H1 (cell line): ENCODE data around the gene PACS1. TPM values are rescaled to one million over a fixed set of nuclear protein-coding genes. Genes with fewer than 3 reads are reported as not detected.

Source experiments
- CTCF ChIA-PET: fragments of 300-600 bp; sonication (Branson Sonifier 250); formaldehyde crosslinking; loops from one replicate; lab custom pipeline; 2021; ENCODE audit not compliant: partially characterized antibody; lab: Charles Lee
- POLR2A ChIA-PET: fragments of 300-600 bp; sonication (Branson Sonifier 250); formaldehyde crosslinking; loops from one replicate; lab custom pipeline; 2021; ENCODE audit warnings: inconsistent platforms; ENCODE audit not compliant: partially characterized antibody; lab: Charles Lee
- DNase-seq, 2 experiments: peaks; one replicate each; pipeline versions ENCODE4 v3.0.0 to v3.0.0-alpha.2; 2010 to 2022; ENCODE audit warnings: low spot score in 2 of 2, low read depth in 1 of 2, mixed read lengths in 1 of 2
- FAIRE-seq: peaks from 2 replicates; lab custom pipeline; 2011; peaks lifted over from hg19 to GRCh38; lab: Jason Lieb, UNC
- H2AFZ ChIP-seq: 2 replicates; pipeline ENCODE4 v1.8.1; 2012; ENCODE audit warnings: low read length, inconsistent platforms
- H2AK5ac ChIP-seq: 2 replicates; pipeline ENCODE4 v1.6.1; 2013; ENCODE audit warnings: low read depth, low read length
- H2BK120ac ChIP-seq: replicated peaks from 2 replicates; pipeline ENCODE3; 2013; ENCODE audit warnings: low read depth, low read length, inconsistent platforms
- H2BK12ac ChIP-seq: 2 replicates; pipeline ENCODE4 v1.6.1; 2013; ENCODE audit warnings: low read depth, low read length
- H2BK15ac ChIP-seq: 2 replicates; pipeline ENCODE4 v1.6.1; 2013; ENCODE audit warnings: low read length
- H2BK20ac ChIP-seq: 2 replicates; pipeline ENCODE4 v1.6.1; 2013; ENCODE audit warnings: low read length
- H2BK5ac ChIP-seq: 2 replicates; pipeline ENCODE4 v1.6.1; 2013; ENCODE audit warnings: low read depth, low read length
- H3K14ac ChIP-seq: 2 replicates; pipeline ENCODE4 v1.6.1; 2013; ENCODE audit warnings: inconsistent platforms; ENCODE audit not compliant: insufficient read length
- H3K18ac ChIP-seq: 2 replicates; pipeline ENCODE4 v1.6.1; 2013; ENCODE audit warnings: low read length; ENCODE audit errors: extremely low read depth
- H3K23ac ChIP-seq: 2 replicates; pipeline ENCODE4 v1.6.1; 2013; ENCODE audit warnings: inconsistent platforms; ENCODE audit not compliant: insufficient read length
- H3K23me2 ChIP-seq: 2 replicates; pipeline ENCODE4 v1.6.1; 2013; ENCODE audit warnings: low read depth, low read length
- H3K27ac ChIP-seq: 2 replicates; pipeline ENCODE4 v1.6.1; 2011; ENCODE audit warnings: low read depth, low read length, inconsistent platforms
- H3K27me3 ChIP-seq, 4 experiments: replicated peaks in 1 of 4; 1 replicate in 1 of 4; 2 replicates in 3 of 4; pipeline versions ENCODE4 v1.6.1 to v1.8.1; 2011 to 2013; ENCODE audit warnings: low read length in 3 of 4, mild to moderate bottlenecking in 3 of 4, inconsistent platforms in 2 of 4, mixed read lengths in 2 of 4, moderate library complexity in 1 of 4; ENCODE audit not compliant: control insufficient read depth in 3 of 4, insufficient read depth in 3 of 4; ENCODE audit errors: extremely low read depth in 1 of 4
- H3K36me3 ChIP-seq, 4 experiments: 2 replicates each; pipeline versions ENCODE4 v1.6.1 to v1.8.1; 2011 to 2013; ENCODE audit warnings: mild to moderate bottlenecking in 4 of 4, low read length in 3 of 4, moderate library complexity in 2 of 4, control low read depth in 1 of 4, inconsistent platforms in 1 of 4; ENCODE audit not compliant: insufficient read depth in 4 of 4, control insufficient read depth in 2 of 4
- H3K4ac ChIP-seq: replicated peaks from 2 replicates; pipeline ENCODE3; 2013; ENCODE audit warnings: low read length, low read depth, mixed read lengths, inconsistent platforms; ENCODE audit not compliant: insufficient read length
- H3K4me1 ChIP-seq, 4 experiments: replicated peaks in 1 of 4; 1 replicate in 1 of 4; 2 replicates in 3 of 4; pipeline versions ENCODE4 v1.6.1 to v1.8.1; 2011 to 2013; ENCODE audit warnings: low read length in 3 of 4, inconsistent platforms in 2 of 4, mixed read lengths in 1 of 4; ENCODE audit not compliant: insufficient read depth in 4 of 4, control insufficient read depth in 3 of 4
- H3K4me2 ChIP-seq, 2 experiments: 2 replicates each; pipeline versions ENCODE4 v1.6.1 to v1.8.1; 2011 to 2013; ENCODE audit warnings: low read depth in 2 of 2, low read length in 2 of 2, control low read depth in 1 of 2, inconsistent platforms in 1 of 2, mild to moderate bottlenecking in 1 of 2; ENCODE audit not compliant: insufficient read depth in 1 of 2
- H3K4me3 ChIP-seq, 4 experiments: fragments of 200-600, 300-600 bp in 1 of 4; sonication (generic), shearing (Covaris generic), sonication (Bioruptor Twin) in 1 of 4; 2 replicates each; pipeline versions ENCODE4 v1.5.1 to v1.8.1; 2011 to 2016; ENCODE audit warnings: low read length in 4 of 4, low read depth in 3 of 4, control low read depth in 2 of 4, inconsistent platforms in 2 of 4, mild to moderate bottlenecking in 2 of 4, mixed read lengths in 1 of 4, moderate library complexity in 1 of 4; ENCODE audit not compliant: insufficient read depth in 2 of 4; ENCODE audit errors: extremely low read depth in 1 of 4
- H3K56ac ChIP-seq: replicated peaks from 2 replicates; pipeline ENCODE3; 2013; ENCODE audit warnings: low read depth, mild to moderate bottlenecking, mixed read lengths, low read length, inconsistent platforms; ENCODE audit not compliant: insufficient read length
- H3K79me1 ChIP-seq: 2 replicates; pipeline ENCODE4 v1.6.1; 2013; ENCODE audit warnings: low read depth, low read length, control low read depth
- H3K79me2 ChIP-seq, 2 experiments: 2 replicates each; pipeline versions ENCODE4 v1.6.1 to v1.8.1; 2012 to 2013; ENCODE audit warnings: low read length in 2 of 2, mild to moderate bottlenecking in 2 of 2, inconsistent platforms in 1 of 2; ENCODE audit not compliant: insufficient read depth in 2 of 2, control insufficient read depth in 1 of 2
- H3K9ac ChIP-seq, 4 experiments: replicated peaks in 1 of 4; 1 replicate in 1 of 4; 2 replicates in 3 of 4; pipeline versions ENCODE4 v1.6.1 to v1.8.1; 2011 to 2013; ENCODE audit warnings: low read depth in 3 of 4, low read length in 3 of 4, control low read depth in 2 of 4, mild to moderate bottlenecking in 2 of 4, moderate library complexity in 2 of 4, inconsistent platforms in 1 of 4; ENCODE audit errors: extremely low read depth in 1 of 4
- H3K9me3 ChIP-seq, 2 experiments: 2 replicates each; pipeline versions ENCODE4 v1.6.1 to v1.8.1; 2012 to 2013; ENCODE audit warnings: mild to moderate bottlenecking in 2 of 2, moderate library complexity in 2 of 2, control low read depth in 1 of 2, inconsistent platforms in 1 of 2, low read depth in 1 of 2, low read length in 1 of 2, mixed read lengths in 1 of 2; ENCODE audit not compliant: insufficient read depth in 2 of 2
- H4K20me1 ChIP-seq, 2 experiments: replicated peaks in 1 of 2; 2 replicates each; pipeline versions ENCODE3 to v1.8.1; 2011 to 2013; ENCODE audit warnings: inconsistent platforms in 2 of 2, low read length in 2 of 2, mild to moderate bottlenecking in 1 of 2; ENCODE audit not compliant: insufficient read depth in 2 of 2, control insufficient read depth in 1 of 2
- H4K5ac ChIP-seq: 2 replicates; pipeline ENCODE4 v1.6.1; 2013; ENCODE audit warnings: low read length, low read depth, mixed read lengths, inconsistent platforms; ENCODE audit not compliant: insufficient read length
- H4K8ac ChIP-seq: 2 replicates; pipeline ENCODE4 v1.8.0; 2013; ENCODE audit warnings: mild to moderate bottlenecking, moderate library complexity, low read length, inconsistent platforms; ENCODE audit not compliant: insufficient read depth; ENCODE audit errors: extremely low read depth
- H4K91ac ChIP-seq: replicated peaks from 2 replicates; pipeline ENCODE3; 2013; ENCODE audit warnings: low read length, mixed read lengths, inconsistent platforms; ENCODE audit not compliant: insufficient read length
- CHD1 ChIP-seq: IDR thresholded peaks from 2 replicates; pipeline ENCODE4 v1.6.1; 2012; ENCODE audit warnings: low read depth, low read length, improper control_type of control experiment
- TCF12 ChIP-seq: IDR thresholded peaks from 2 replicates; pipeline ENCODE4 v1.6.1; 2011; ENCODE audit warnings: low read depth, mild to moderate bottlenecking, low read length
- WGBS, 2 experiments: shearing (Covaris generic) in 1 of 2; methylation state at CpG; one replicate each; pipeline versions ENCODE4 v1.1.6 to v1.1.7; 2013 to 2015; ENCODE audit warnings: low lambda C conversion rate in 2 of 2, mixed read lengths in 2 of 2, inconsistent platforms in 1 of 2, low coverage in 1 of 2, missing lambda C conversion rate in 1 of 2; ENCODE audit not compliant: insufficient replicate concordance in 2 of 2, insufficient coverage in 1 of 2, insufficient read length in 1 of 2; ENCODE audit errors: extremely low coverage in 1 of 2, missing lambda C conversion rate in 1 of 2; 5-methylcytosine and 5-hydroxymethylcytosine counted together
- polyA plus RNA-seq, 7 experiments: library from polyadenylated mRNA; depleted of rRNA in 3 of 7; stranded (reverse) in 5 of 7; unstranded in 2 of 7; fragments of >200 nt in 5 of 7; fragments of 200-250 nt in 2 of 7; gene quantifications; 1 replicate in 5 of 7; 2 replicates in 1 of 7; 4 replicates in 1 of 7; pipeline versions ENCODE4 v1.2.1 to v1.2.3, GENCODE V29; 2011 to 2013; ENCODE audit warnings: missing spikeins in 2 of 7, mixed read lengths in 2 of 7
- total RNA-seq: library from RNA; stranded (reverse); fragmentation: NEBNext Ultra II Directional; extraction: Animal tissue kit (Norgen Biotek cat#: 25700); gene quantifications from 2 replicates; pipeline ENCODE4 v1.2.1, GENCODE V29; 2021

PACS1 gene
- total and polyA plus RNA-seq, 2 of the 8 experiments (the other 6 are each of a cell fraction or from before 2014, with no cell fraction given), result 11.5 to 36.0 TPM

GRCh38 chr11:66119348-66120133 is 49.5 kb downstream of the PACS1 start:
- FAIRE-seq (no peak), DNase-seq (no peak)
- no peak overlapping the region for H3K4ac ChIP-seq
- H2BK5ac ChIP-seq, result no peak overlapping the region
- H2BK15ac ChIP-seq, result no peak overlapping the region
- peaks cover 0 to 10% (median 5%) of the 10 kb centered on the region in 4 experiments; a peak in 5 of 7 replicates for H3K4me1 ChIP-seq
- no peak overlapping the region for H2BK120ac ChIP-seq
- no peaks in the 10 kb centered on the region for H3K9me3 ChIP-seq
- no peak overlapping the region for H3K23ac ChIP-seq
- H3K4me2 ChIP-seq, result no peak overlapping the region
- no peak overlapping the region for H2BK12ac ChIP-seq
- H3K79me1 ChIP-seq, result no peaks in the 10 kb centered on the region; the same call in 1 of the 2 replicates
- H4K20me1 ChIP-seq, result peaks cover 0 to 3% of the 10 kb centered on the region in 2 experiments
- no peak overlapping the region for H3K4me3 ChIP-seq
- WGBS, 2 experiments, result 64% methylated on average over 5 of the region's 5 CpGs; no CpG with 5 or more reads in 1 of the 2 experiments
- H3K27me3 ChIP-seq, result no peaks in the 10 kb centered on the region; a peak in 1 of 7 replicates
- no peak overlapping the region for H4K8ac ChIP-seq
- no peak overlapping the region for H4K5ac ChIP-seq
- no peak overlapping the region for H2AFZ ChIP-seq
- H3K14ac ChIP-seq, result no peak overlapping the region
- no peak for TF ChIP-seq CHD1
- TF ChIP-seq TCF12, result no peak
- POLR2A ChIA-PET, result interaction anchor here (0.8 to 0.9 kb wide), 3 partner anchors 12 to 50 kb away, joined by 3 read pairs; no protein-coding TSS in a partner anchor
- no peak overlapping the region for H3K56ac ChIP-seq
- H2AK5ac ChIP-seq, result no peak overlapping the region
- no peak overlapping the region for H3K18ac ChIP-seq
- no peak overlapping the region for H2BK20ac ChIP-seq
- H4K91ac ChIP-seq, result no peak overlapping the region
- CTCF ChIA-PET, result interaction anchor here (0.7 to 3.7 kb wide), 9 partner anchors 10 to 74 kb away, joined by 3 to 28 read pairs (median 3); no protein-coding TSS in a partner anchor
- no peaks in the 10 kb centered on the region for H3K23me2 ChIP-seq
- no peaks in the 10 kb centered on the region for H3K79me2 ChIP-seq
- no peak overlapping the region for H3K9ac ChIP-seq
- no peak overlapping the region for H3K27ac ChIP-seq
- no peaks in the 10 kb centered on the region for H3K36me3 ChIP-seq
